HG03432 (cell line): Measurements from ENCODE around the gene LCN1.
"Not testable (repeated sequence)": the region's sequence is repeated elsewhere in the genome, so short reads cannot be mapped to it uniquely, and the experiment has no call there.

Experiments
- ATAC-seq: cut with Tn5 transposase; IDR thresholded peaks from one replicate; pipeline ENCODE4 v1.9.1; 2021; ENCODE audit warnings: mild to moderate bottlenecking, moderate library complexity; ENCODE audit not compliant: unreplicated experiment

Gene LCN1

DNA sequence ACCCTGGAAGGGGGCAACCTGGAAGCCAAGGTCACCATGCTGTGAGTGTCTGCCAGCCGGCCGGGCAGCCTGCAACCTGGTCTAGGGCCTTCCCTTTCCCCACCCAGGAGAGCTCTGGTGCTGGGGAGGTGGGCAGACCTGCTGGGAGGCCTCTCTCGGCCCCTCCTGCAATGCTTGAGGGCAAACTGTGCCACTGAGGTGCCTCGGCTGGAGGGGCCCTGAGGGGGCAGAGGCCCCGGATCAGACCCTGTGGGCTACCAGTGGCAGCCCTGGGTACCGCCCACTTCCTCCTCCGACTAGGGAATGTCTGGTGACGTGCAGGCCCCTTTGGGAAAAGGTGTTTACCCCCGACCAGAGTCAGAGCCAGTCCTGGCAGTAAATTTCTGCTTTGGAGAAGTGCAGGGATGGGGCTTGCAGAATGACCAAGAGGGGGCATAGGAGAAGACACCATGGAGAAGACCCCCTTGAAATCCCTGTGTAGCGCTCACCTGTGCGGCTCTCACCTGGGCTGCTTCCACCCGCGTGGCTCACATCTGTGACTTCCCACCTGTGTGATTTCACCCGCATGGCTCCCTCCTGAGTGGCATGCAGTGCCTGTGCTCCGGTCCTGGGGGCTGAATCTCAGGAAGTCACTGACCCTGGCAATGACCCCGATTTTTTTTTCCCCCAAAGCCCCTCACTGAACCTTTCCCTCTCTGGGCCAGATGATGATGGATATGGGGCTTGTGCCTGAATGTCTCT is 1.1 kb downstream of the LCN1 start:
- no peak for ATAC-seq

- no peak for ATAC-seq
These were observed 1.7 kb downstream of the LCN1 start for GRCh38 chr9:135522931-135523330.

GRCh38 chr9:135523521-135524129 is 2.4 kb downstream of the LCN1 start:
- ATAC-seq = no peak

GRCh38 chr9:135524130-135524861 is 3.1 kb downstream of the LCN1 start:
- ATAC-seq = no peak

DNA sequence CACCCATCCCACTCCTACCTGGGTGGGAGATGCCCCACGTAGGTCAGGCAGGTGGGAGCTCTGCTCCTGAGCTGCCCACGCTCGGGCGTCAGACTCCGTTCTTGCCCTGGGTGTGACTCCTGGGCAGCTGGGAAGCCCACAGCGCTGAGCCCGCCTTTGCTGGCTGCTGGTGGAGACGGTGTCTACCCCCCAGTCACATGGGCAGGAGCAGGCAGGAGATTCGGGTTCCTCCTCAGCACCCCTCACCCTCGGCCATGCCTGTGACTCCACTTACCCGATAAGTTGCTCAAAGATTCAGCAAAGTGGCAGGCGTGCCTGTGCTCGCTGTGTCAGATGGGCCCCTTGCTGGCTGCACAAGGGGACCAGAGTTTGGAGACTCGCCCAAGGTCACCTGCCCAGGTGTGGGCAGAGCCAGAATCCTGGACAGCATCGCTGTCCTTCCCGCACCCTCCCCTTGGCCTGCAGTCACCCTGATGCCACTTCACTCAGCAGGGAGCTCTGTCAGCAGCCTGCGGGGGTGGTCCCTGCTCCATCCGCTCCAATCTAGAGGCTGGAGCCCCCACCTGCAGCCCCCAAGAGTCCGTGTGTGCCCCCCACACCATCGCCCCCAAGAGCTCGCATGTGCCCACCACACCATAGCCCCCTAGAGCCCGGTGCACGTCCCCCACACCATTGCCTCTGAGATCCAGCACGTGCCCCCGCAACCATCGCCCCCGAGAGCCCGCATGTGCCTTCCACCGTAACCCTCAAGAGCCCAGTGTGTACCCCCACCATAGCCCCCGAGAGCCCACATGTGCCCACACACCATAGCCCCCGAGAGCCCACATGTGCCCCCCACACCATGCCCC is 4.2 kb downstream of the LCN1 start:
- no peak for ATAC-seq

- no peak for ATAC-seq
These were observed 5.0 kb downstream of the LCN1 start for GRCh38 chr9:135526089-135526729.

- no peak for ATAC-seq
These were observed 5.7 kb downstream of the LCN1 start for GRCh38 chr9:135526730-135527571.

DNA sequence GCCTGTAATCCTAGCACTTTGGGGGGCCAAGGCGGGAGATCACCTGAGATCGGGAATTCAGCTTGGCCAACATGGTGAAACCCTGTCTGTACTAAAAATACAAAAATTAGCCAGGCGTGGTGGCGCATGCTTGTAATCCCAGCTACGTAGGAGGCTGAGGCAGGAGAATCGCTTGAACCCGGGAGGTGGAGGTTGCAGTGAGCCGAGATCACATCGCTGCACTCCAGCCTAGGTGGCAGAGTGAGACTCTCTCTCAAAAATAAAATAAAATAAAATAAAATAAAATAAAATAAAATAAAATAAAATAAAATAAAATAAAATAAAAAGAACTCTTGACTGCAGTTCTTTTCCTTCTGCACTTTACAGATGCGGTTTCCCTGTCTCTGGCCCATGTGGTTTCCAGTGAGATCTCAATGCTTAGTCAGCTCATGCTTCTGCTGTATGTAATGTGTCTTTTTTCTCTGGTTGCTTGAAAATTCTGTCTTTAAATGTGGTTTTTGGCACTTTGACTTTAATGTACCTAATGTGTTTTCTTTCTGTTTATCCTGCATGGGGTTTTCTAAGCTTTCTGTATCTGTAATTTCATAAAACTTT is 7.7 kb downstream of the LCN1 start:
- ATAC-seq = not testable (repeated sequence)

DNA sequence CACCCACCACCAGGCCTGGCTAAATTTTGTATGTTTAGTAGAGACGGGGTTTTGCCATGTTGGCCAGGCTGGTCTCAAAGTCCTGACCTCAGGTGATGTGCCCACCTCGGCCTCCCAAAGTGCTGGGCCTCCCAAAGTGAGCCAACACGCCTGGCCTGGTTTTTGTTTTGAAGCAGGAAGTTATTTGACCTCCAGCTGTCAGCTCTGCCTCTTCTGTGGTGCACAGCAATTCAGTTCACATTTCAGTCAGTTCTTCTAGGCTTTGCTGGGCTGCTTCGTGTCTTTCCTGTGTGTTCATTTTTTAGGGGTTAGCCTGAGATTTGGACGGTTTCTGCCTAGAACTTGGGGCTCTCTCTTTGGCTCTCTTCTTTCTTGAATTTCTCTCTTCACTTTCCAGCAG is 8.9 kb downstream of the LCN1 start:
- ATAC-seq = no peak

DNA sequence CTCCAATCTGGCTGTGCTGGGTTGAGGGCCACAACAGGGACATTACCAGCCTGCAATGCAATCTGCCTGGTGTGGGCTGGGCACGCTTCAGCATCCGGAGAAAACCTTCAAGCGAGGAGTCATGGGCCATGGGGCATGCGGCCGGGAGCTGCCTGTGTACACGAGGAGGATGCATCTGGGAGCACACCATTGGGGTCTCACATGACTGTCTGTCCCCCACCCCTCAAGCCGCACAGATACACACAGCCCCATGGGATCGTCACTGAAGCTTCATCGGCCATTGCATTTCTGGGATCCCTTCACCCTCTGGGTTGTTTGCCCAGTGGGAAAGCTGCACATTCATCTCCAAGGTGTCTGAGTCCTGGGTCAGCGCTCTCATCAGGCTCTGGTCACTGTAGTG is 9.9 kb downstream of the LCN1 start:
- no peak for ATAC-seq

- no peak for ATAC-seq
These were observed 11.9 kb downstream of the LCN1 start for GRCh38 chr9:135533113-135533512.

DNA sequence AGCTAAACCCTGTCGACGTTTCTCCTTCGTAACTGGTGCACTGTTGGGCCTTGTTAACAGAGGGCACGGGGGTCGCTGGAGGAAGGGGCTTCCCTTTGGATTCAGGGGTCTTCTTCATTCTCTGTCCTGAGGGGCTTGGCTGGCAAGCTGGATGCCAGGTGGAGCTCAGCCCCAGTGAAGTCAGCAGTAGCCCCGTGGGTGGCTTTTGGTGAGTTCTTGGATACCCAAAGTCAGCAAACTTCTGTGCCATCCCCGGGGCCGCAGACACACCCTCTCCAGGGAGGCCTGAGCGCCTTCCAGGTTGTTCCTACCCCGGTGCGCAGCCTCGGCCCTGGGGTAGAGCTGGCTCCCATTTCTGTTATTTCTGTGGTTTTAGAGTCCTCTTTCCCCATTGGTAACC is 12.4 kb downstream of the LCN1 start:
- no peak for ATAC-seq

- not testable (repeated sequence) for ATAC-seq
These were observed 13.0 kb downstream of the LCN1 start for GRCh38 chr9:135534192-135534711.

- not testable (repeated sequence) for ATAC-seq
These were observed 13.6 kb downstream of the LCN1 start for GRCh38 chr9:135534826-135535225.

DNA sequence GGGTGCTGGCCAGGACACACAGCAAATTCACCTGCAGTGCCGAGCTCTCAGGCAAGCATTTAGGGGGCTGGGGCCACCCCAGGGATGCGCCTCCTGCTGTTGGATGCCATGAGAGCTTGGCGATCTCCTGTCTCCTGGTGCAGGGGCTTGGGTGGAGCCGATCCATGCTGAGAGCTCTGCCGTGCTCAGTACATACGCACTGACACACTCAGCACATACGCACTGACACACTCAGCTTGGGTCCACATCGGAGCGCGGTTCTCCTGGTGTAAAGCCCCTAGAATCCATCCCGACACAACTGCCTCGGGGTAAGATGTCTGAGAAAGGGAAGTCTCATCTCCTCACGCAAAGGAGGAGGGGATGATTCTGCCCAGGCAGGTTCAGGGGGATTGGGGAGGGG is 14.4 kb downstream of the LCN1 start:
- not testable (repeated sequence) for ATAC-seq

DNA sequence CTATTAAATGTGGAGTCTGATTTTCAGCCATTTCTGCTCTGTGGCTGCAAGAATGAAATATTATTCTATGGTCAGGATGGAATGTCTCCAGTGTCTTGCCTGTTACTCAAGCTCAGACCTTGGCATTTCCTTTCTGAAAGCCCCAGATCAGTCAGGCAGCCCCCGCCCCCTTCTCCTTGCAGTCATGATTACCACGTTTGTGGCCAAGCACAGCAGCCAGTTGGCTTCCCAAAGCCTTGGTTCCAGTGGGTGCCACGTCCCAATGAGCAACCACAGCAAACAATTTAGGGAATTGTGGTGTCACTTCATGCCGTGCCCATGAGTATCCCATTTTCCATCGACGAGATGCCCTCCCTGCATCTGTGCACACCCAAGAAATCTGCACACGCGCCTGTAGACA is 15.0 kb downstream of the LCN1 start:
- ATAC-seq = no peak

- not testable (repeated sequence) for ATAC-seq
These were observed 22.1 kb downstream of the LCN1 start for GRCh38 chr9:135543262-135543894.

DNA sequence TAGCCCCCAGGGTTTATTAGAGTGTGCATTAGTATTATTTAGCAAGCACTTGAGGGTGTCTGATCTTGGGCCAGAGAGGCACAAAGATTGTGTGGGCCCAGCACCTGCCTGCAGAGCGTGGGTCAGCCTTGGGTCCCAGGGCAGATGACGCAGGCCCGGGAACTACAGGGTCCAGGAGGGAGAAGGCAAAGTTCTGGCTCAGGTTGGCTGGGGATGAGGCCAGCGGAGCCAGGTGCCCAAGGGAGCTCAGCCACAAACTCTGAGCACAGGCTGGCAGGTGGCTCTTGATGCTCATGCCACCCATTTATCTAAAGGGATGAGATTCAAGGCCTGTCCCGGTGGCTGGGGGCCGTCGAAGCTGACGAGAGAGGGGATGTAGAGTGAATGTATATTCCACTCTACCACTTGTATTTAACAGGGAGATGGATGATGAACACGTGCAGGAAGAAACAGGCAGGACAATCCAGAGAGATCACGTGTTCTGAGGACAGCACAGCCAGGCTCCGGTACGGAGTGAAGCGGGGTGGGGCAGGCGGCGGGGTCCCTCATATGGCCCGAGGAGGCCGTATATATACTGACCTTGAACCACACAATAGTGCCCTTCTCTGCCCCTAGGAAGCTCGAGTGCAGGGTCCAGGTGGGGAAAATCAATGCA is 23.9 kb downstream of the LCN1 start:
- ATAC-seq = no peak
